Measurements from ENCODE around the gene PDE6B.
"Not testable (repeated sequence)": the region's sequence is repeated elsewhere in the genome, so short reads cannot be mapped to it uniquely, and the experiment has no call there.

The PDE6B gene

DNA sequence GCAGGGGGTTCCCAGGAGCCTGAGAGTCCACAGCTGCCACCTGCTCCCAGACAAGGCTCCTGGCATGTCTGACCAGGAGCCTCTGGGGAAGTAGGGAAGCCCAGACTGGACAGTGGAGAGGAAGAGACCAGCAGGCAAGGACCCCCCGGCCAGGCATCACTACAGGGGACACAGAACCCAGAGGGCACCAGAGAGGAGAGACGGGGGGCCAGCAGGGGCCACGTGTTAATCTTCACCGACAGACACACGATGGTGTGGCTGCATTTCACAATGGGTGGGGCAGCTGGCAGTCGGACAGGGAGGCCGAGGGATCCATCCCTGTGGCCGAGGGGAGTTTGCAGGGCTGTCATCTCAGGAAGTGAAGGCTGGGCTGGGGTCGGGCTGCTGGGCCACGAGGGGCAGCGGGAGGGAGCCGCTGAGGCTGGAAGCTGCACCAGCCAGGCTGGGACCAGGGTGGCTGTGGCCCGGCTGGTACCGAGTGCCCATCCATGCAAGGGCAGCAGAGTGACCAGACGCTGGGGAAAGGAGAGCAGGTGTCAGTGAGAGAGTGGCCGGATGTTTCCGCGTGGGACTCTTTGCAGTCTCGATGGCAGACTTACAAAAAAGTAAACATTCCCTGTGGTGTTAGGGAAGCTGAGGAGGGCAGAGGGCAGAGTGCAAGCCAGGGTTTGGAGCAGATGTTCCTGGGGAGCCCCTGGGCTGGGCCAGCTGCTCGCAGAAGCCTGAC, 4.7 kb downstream of the PDE6B start:
- Histone ChIP-seq H3K9me3 (ENCODE audit: control insufficient read depth, low read length) (no peaks in the 10 kb centered on the region), H3K27me3 (replicated peaks; ENCODE audit: control insufficient read depth, insufficient read depth, low read length, poor library complexity, severe bottlenecking) (no peaks in the 10 kb centered on the region)

DNA sequence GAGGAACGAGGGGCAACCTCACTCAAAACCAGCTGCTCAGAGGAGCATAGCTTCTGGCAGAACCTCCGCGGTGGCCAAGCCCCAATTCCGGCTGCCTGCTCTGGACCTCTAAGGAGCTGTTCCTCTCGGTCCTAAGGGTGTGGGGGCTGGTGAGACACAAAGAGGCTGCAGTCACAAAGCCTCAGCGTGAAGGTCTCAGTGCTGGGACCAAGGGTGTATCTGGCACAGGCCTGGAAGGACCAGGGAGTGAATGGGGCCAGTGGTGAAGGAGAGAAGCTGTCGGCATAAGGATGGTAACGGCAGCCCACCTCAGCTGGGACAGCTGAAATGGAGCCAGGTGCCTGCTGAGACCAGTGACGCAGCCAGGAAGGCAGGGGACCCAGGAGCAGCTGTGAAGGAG, 5.3 kb downstream of the PDE6B start:
- DNase-seq: no peak
- Histone ChIP-seq H3K4me3 (ENCODE audit: insufficient read depth, low read depth, low read length, poor library complexity, severe bottlenecking) (no peak overlapping the region), H3K27ac (ENCODE audit: insufficient read depth, low read length, poor library complexity, severe bottlenecking) (no peak overlapping the region), H3K4me1 (ENCODE audit: control insufficient read depth, insufficient read depth, low read length, poor library complexity, severe bottlenecking) (no peaks in the 10 kb centered on the region), H3K27me3 (replicated peaks; ENCODE audit: control insufficient read depth, insufficient read depth, low read length, poor library complexity, severe bottlenecking) (no peaks in the 10 kb centered on the region), H3K9me3 (ENCODE audit: control insufficient read depth, low read length) (no peaks in the 10 kb centered on the region), H3K36me3 (ENCODE audit: control insufficient read depth, insufficient read depth, low read length) (no peaks in the 10 kb centered on the region)

More for the DNA sequence above, 4.7 kb downstream of the PDE6B start:
- no peak overlapping the region for H3K27ac ChIP-seq (ENCODE audit: insufficient read depth, low read length, poor library complexity, severe bottlenecking)
- DNase-seq: no peak
- H3K36me3 ChIP-seq (ENCODE audit: control insufficient read depth, insufficient read depth, low read length): no peaks in the 10 kb centered on the region
- no peak overlapping the region for H3K4me3 ChIP-seq (ENCODE audit: insufficient read depth, low read depth, low read length, poor library complexity, severe bottlenecking)
- no peaks in the 10 kb centered on the region for H3K4me1 ChIP-seq (ENCODE audit: control insufficient read depth, insufficient read depth, low read length, poor library complexity, severe bottlenecking)

DNA sequence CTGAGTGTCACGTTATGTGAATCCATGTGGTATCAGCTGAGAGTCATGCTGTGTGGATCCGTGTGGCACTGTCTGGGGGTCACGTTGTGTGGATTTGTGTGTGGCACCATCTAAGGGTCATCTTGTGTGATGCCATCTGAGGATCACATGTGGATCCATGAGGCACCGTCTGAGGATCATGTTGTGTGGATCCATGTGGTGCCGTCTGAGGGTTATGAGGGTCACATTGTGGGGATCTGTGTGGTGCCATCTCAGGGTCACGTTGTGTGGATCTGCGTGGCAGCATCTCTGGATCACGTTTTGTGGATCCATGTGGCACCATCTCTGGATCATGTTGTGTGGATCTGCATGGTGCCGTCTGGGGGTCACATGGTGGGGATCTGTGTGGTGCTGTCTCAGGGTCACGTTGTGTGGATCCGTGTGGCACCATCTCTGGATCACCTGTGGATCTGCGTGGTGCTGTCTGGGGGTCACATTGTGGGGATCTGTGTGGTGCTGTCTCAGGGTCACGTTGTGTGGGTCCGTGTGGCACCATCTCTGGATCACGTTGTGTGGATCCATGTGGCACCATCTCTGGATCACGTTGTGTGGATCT, 6.9 kb downstream of the PDE6B start:
- no peak for DNase-seq
- Histone ChIP-seq H3K27me3 (replicated peaks; ENCODE audit: control insufficient read depth, insufficient read depth, low read length, poor library complexity, severe bottlenecking) (no peaks in the 10 kb centered on the region), H3K36me3 (ENCODE audit: control insufficient read depth, insufficient read depth, low read length) (no peaks in the 10 kb centered on the region), H3K9me3 (ENCODE audit: control insufficient read depth, low read length) (no peaks in the 10 kb centered on the region), H3K4me3 (ENCODE audit: insufficient read depth, low read depth, low read length, poor library complexity, severe bottlenecking) (no peak overlapping the region), H3K4me1 (ENCODE audit: control insufficient read depth, insufficient read depth, low read length, poor library complexity, severe bottlenecking) (no peaks in the 10 kb centered on the region), H3K27ac (ENCODE audit: insufficient read depth, low read length, poor library complexity, severe bottlenecking) (no peak overlapping the region)

DNA sequence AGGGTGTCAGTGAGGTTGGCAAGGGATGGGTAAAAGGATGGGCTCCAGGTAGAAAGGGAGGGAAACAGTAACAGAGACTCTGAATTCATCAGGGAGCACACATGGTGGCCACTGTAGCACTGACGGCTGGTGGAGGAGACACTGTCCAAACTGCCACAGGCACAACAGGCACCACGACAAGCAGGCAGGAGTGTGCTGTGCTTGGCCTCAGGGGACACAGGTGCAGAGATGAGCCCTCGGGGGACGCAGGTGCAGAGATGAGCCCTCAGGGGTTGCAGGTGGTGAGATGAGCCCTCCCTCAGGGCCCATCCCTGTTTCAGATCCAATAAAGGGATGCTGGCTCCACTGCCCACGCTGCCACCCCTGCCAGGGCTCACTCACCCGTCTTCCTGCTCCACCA, 7.6 kb downstream of the PDE6B start:
- Histone ChIP-seq H3K4me3 (ENCODE audit: insufficient read depth, low read depth, low read length, poor library complexity, severe bottlenecking) (no peak overlapping the region), H3K4me1 (ENCODE audit: control insufficient read depth, insufficient read depth, low read length, poor library complexity, severe bottlenecking) (no peaks in the 10 kb centered on the region), H3K36me3 (ENCODE audit: control insufficient read depth, insufficient read depth, low read length) (no peaks in the 10 kb centered on the region), H3K27me3 (replicated peaks; ENCODE audit: control insufficient read depth, insufficient read depth, low read length, poor library complexity, severe bottlenecking) (no peaks in the 10 kb centered on the region), H3K27ac (ENCODE audit: insufficient read depth, low read length, poor library complexity, severe bottlenecking) (no peak overlapping the region), H3K9me3 (ENCODE audit: control insufficient read depth, low read length) (no peaks in the 10 kb centered on the region)
- no peak for DNase-seq

DNA sequence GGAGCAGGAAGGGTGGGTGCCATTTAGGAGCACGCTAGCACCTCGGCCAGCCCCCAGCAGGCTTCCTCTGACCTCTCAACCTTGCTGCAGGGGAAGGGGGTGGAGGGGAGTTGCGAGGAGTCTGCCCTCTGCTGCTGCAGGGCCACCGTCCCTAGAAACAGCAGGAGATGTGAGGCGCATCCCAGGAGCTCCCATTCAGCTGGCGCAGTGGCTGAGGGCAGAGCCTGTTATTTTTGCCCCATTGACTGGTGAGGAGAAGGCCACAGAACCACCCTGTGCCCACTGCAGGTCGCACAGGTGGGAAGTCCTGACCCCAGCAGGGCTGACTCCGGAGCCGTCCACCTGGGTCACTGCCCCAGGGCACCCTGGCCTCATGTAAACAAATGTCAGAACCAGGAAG, 8.0 kb downstream of the PDE6B start:
- no peaks in the 10 kb centered on the region for H3K27me3 ChIP-seq (replicated peaks; ENCODE audit: control insufficient read depth, insufficient read depth, low read length, poor library complexity, severe bottlenecking)
- no peaks in the 10 kb centered on the region for H3K4me1 ChIP-seq (ENCODE audit: control insufficient read depth, insufficient read depth, low read length, poor library complexity, severe bottlenecking)
- DNase-seq: no peak
- no peaks in the 10 kb centered on the region for H3K9me3 ChIP-seq (ENCODE audit: control insufficient read depth, low read length)
- H3K27ac ChIP-seq (ENCODE audit: insufficient read depth, low read length, poor library complexity, severe bottlenecking): no peak overlapping the region
- no peak overlapping the region for H3K4me3 ChIP-seq (ENCODE audit: insufficient read depth, low read depth, low read length, poor library complexity, severe bottlenecking)
- H3K36me3 ChIP-seq (ENCODE audit: control insufficient read depth, insufficient read depth, low read length): no peaks in the 10 kb centered on the region

DNA sequence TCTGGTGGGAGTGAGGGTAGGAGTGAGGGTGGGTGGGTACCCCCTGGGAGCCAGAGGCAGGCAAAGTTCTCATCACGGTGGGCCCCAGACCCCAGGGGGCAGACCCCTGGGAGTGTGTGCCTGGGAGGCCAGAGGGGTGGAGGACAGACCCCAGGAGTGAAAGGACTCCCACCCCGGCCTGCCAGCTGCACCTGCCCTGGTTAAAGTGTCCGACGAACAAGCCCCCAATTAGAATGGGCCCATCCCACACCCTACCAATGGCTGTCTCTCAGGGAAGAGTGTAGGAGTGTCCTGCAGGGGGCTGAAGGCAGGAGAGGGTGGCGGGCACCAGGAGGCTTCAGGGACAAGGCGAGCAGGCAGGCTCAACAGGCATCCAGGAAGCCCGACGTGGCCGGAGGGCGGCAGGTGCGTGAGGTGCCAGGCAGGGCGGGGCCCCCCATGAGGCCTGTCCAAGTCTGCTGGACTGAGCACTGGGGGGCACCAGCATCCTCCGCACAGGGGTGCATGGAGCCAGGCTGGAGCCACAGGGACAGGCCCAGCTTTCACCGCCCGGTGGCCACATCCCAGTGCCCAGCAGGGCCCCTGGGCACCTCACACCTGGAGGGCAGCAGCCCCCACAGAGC, 8.7 kb downstream of the PDE6B start:
- Histone ChIP-seq H3K4me1 (ENCODE audit: control insufficient read depth, insufficient read depth, low read length, poor library complexity, severe bottlenecking) (no peaks in the 10 kb centered on the region), H3K36me3 (ENCODE audit: control insufficient read depth, insufficient read depth, low read length) (no peaks in the 10 kb centered on the region), H3K9me3 (ENCODE audit: control insufficient read depth, low read length) (no peaks in the 10 kb centered on the region), H3K27ac (ENCODE audit: insufficient read depth, low read length, poor library complexity, severe bottlenecking) (no peak overlapping the region), H3K27me3 (replicated peaks; ENCODE audit: control insufficient read depth, insufficient read depth, low read length, poor library complexity, severe bottlenecking) (no peaks in the 10 kb centered on the region), H3K4me3 (ENCODE audit: insufficient read depth, low read depth, low read length, poor library complexity, severe bottlenecking) (no peak overlapping the region)
- DNase-seq: no peak

DNA sequence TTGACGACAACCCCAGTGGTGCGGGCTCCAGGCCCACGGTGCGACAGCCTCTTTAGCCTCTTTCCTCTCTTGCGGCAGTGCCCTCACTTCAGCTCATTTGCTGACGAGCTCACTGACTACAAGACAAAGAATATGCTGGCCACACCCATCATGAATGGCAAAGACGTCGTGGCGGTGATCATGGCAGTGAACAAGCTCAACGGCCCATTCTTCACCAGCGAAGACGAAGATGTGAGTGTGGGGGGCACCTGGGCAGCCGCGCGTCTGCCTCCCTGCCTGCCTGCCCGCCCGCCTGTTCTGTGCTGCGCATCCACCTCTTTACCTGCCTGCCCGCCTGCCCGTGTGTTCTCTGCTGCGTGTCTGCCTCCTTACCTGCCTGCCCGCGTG, 9.2 kb downstream of the PDE6B start:
- no peak for DNase-seq
- Histone ChIP-seq H3K27ac (ENCODE audit: insufficient read depth, low read length, poor library complexity, severe bottlenecking) (no peak overlapping the region), H3K36me3 (ENCODE audit: control insufficient read depth, insufficient read depth, low read length) (no peaks in the 10 kb centered on the region), H3K9me3 (ENCODE audit: control insufficient read depth, low read length) (no peaks in the 10 kb centered on the region), H3K4me3 (ENCODE audit: insufficient read depth, low read depth, low read length, poor library complexity, severe bottlenecking) (no peak overlapping the region), H3K27me3 (replicated peaks; ENCODE audit: control insufficient read depth, insufficient read depth, low read length, poor library complexity, severe bottlenecking) (no peaks in the 10 kb centered on the region), H3K4me1 (ENCODE audit: control insufficient read depth, insufficient read depth, low read length, poor library complexity, severe bottlenecking) (no peaks in the 10 kb centered on the region)

DNA sequence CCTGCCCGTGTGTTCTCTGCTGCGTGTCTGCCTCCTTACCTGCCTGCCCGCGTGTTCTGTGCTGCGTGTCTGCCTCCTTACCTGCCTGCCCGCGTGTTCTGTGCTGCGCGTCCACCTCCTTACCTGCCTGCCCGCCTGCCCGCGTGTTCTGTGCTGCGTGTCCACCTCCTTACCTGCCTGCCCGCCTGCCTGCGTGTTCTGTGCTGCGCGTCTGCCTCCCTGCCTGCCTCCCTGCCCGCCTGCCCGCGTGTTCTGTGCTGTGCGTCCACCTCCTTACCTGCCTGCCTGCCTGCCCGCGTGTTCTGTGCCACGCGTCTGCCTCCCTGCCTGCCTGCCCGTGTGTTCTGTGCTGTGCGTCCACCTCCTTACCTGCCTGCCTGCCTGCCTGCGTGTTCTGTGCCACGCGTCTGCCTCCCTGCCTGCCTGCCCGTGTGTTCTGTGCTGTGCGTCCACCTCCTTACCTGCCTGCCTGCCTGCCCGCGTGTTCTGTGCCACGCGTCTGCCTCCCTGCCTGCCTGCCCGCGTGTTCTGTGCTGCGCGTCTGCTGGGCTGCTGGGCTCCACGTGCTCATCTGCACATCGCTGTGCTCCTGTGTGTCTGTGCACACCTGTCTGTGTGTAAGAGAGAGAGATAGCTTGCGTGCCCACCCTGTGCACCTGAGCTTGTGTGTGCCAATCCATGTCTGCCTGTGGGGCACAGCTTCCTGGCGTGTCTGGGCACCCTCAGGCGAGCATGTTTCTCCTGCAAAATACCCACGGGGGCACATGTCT, 9.9 kb downstream of the PDE6B start:
- H3K27me3 ChIP-seq (replicated peaks; ENCODE audit: control insufficient read depth, insufficient read depth, low read length, poor library complexity, severe bottlenecking); DNase-seq; H3K36me3 ChIP-seq (ENCODE audit: control insufficient read depth, insufficient read depth, low read length); H3K27ac ChIP-seq (ENCODE audit: insufficient read depth, low read length, poor library complexity, severe bottlenecking); H3K4me1 ChIP-seq (ENCODE audit: control insufficient read depth, insufficient read depth, low read length, poor library complexity, severe bottlenecking); H3K4me3 ChIP-seq (ENCODE audit: insufficient read depth, low read depth, low read length, poor library complexity, severe bottlenecking); H3K9me3 ChIP-seq (ENCODE audit: control insufficient read depth, low read length): not testable (repeated sequence)

DNA sequence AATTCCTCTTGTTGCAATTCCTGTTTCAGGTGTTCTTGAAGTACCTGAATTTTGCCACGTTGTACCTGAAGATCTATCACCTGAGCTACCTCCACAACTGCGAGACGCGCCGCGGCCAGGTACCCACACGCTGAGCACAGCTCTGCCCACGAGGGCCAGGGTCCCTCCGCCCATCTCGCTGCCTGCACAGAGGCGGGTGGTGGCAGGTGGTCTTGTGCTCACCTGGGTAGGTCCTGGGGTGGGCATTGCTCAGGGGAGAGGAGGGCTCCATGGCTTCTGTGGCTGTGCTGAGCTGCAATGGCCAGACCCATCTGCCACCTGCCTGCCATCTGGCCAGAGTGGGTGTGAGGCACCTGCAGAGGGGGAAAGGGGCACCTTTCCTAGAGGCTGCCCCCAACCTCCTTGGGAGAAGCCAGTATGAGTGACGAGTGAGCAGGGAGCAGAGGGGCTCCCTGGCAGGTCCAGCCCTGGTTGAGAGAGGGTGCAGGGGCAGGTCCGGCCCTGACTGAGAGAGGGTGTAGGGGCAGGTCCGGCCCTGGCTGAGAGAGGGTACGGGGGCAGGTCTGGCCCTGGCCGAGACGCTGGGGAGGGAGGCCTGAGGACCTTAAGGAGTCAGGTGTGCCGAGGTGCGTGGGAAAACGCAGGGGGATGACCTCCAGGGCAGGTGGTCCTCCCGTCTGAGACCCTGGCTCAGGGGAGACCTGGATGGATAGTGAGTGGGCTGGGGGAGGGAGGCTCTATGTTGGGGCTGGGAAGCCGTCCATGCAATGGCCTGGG, 10.7 kb downstream of the PDE6B start:
- H3K9me3 ChIP-seq (ENCODE audit: control insufficient read depth, low read length): no peaks in the 10 kb centered on the region
- H3K36me3 ChIP-seq (ENCODE audit: control insufficient read depth, insufficient read depth, low read length): no peaks in the 10 kb centered on the region
- no peaks in the 10 kb centered on the region for H3K27me3 ChIP-seq (replicated peaks; ENCODE audit: control insufficient read depth, insufficient read depth, low read length, poor library complexity, severe bottlenecking)
- H3K4me3 ChIP-seq (ENCODE audit: insufficient read depth, low read depth, low read length, poor library complexity, severe bottlenecking): no peak overlapping the region
- no peak for DNase-seq
- H3K4me1 ChIP-seq (ENCODE audit: control insufficient read depth, insufficient read depth, low read length, poor library complexity, severe bottlenecking): no peaks in the 10 kb centered on the region
- H3K27ac ChIP-seq (ENCODE audit: insufficient read depth, low read length, poor library complexity, severe bottlenecking): no peak overlapping the region
